Upper lobe of left lung (tissue), 6 donors: Measurements from ENCODE around the gene PRCD. TPM values are rescaled to one million over a fixed set of nuclear protein-coding genes. Genes with fewer than 3 reads are reported as not detected.
A peak's percentile ranks its signal among the peaks of the same experiment; 100 is the strongest.
"Not testable (repeated sequence)": the region's sequence is repeated elsewhere in the genome, so short reads cannot be mapped to it uniquely, and the experiment has no call there.

Source experiments
- ATAC-seq, 2 donors: fragments of 200-7000 bp; cut with Tn5 transposase; one replicate each; pipeline ENCODE4 v1.9.1; 2022; ENCODE audit warnings: mild to moderate bottlenecking in 2 of 2, moderate library complexity in 2 of 2; ENCODE audit not compliant: low FRiP score in 2 of 2
- DNase-seq, 2 donors: peaks; one replicate each; pipeline ENCODE4 v3.0.0-alpha.2; 2019 to 2020
- H3K27ac ChIP-seq, 4 donors: fragments of 200-600 bp; sonication (generic); one replicate each; pipeline ENCODE4 v1.5.1; 2016 to 2019
- H3K27me3 ChIP-seq, 4 donors: fragments of 200-600 bp; sonication (generic); one replicate each; pipeline ENCODE4 v1.5.1; 2017 to 2019
- H3K36me3 ChIP-seq, 4 donors: fragments of 200-600 bp; sonication (generic); one replicate each; pipeline ENCODE4 v1.5.1; 2016 to 2019
- H3K4me1 ChIP-seq, 4 donors: fragments of 200-600 bp; sonication (generic); one replicate each; pipeline ENCODE4 v1.5.1; 2018 to 2019
- H3K4me3 ChIP-seq, 4 donors: fragments of 200-600 bp; sonication (generic); one replicate each; pipeline ENCODE4 v1.5.1; 2017 to 2019; ENCODE audit warnings: mild to moderate bottlenecking in 2 of 4, moderate library complexity in 1 of 4
- H3K9me3 ChIP-seq, 4 donors: fragments of 200-600 bp; sonication (generic); one replicate each; pipeline ENCODE4 v1.5.1; 2018 to 2019
- EP300 ChIP-seq, 4 donors: sonication (generic); formaldehyde crosslinking; IDR thresholded peaks; one replicate each; pipeline ENCODE4 v1.5.1; 2017; ENCODE audit warnings: antibody characterized with exemption in 4 of 4, control low read depth in 2 of 4
- POLR2A ChIP-seq, 4 donors: fragments of 450-650 bp; IDR thresholded peaks; one replicate each; pipeline ENCODE4 v1.5.1; 2016 to 2017; ENCODE audit warnings: antibody characterized with exemption in 4 of 4, mild to moderate bottlenecking in 2 of 4
- POLR2AphosphoS5 ChIP-seq, 2 donors: sonication (generic); formaldehyde crosslinking; IDR thresholded peaks; one replicate each; pipeline ENCODE4 v1.5.1; 2017; ENCODE audit warnings: antibody characterized with exemption in 2 of 2
- WGBS, 2 donors: methylation state at CpG; one replicate each; pipeline ENCODE4 v1.1.5; 2017 to 2018; 5-methylcytosine and 5-hydroxymethylcytosine counted together
- total RNA-seq, 6 donors: library from RNA; depleted of rRNA in 4 of 6; stranded (reverse); fragments of >200 nt in 4 of 6; gene quantifications; one replicate each; pipeline versions ENCODE4 v1.1.0 to v1.2.1, GENCODE V29; 2016 to 2021
- TF ChIP-seq, protein P1 (sequence below), 6 experiments: fragments of 450-650 bp in 4 of 6; fragments of 200-600 bp in 2 of 6; sonication (generic) in 2 of 6; IDR thresholded peaks; one replicate each; pipeline ENCODE4 v1.5.1; 2016 to 2019; ENCODE audit warnings: antibody characterized with exemption in 6 of 6
- donor health status: DM: no; HTN: no; CAD: no; lungs with moderate emphysema.
- donor health status: DM: no; HTN: yes; CAD: no; lungs with severe emphysema.

PRCD gene
- total RNA-seq, 6 donors from 2014 or later = 3.0 to 13.9 (median 7.2) TPM; not detected in 1

DNA sequence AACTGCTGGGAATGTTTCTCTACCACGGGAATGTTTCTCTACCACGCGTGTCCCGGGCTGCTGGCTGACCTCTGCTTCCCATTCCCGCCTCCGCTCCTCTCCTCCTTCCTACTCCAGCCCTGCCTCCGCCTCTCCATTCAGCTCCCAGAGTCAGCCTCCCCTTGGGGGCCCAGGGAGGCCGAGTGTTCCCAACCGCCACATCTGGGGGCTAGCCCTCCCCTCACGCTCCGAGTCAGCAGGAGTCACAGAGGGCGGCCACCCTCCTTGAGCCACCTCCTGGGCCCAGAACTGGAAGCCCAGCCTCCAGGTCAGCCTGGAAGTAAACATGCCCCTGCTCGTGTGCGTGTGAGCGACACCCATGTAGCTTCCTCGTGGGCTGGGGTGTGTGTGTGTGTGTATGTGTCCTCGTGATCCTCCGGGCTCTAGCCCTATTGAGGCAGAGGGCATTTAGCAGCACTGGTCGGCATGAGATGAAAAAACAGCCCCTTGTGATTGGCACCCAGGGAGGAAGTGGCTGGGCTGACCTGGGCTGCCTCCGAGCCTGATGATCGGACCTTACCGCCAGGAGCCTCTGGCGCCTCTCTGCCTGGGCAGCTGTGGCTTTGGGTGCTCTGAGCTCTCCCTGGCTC lies 9.6 kb upstream of the PRCD start:
- peak overlapping the region; percentile 85 to 93 (median 90) for H3K27ac ChIP-seq
- H3K9me3 ChIP-seq = no peaks in the 10 kb centered on the region
- ATAC-seq (peak; percentile 50 to 56), DNase-seq (peak in 1 of 2 donors; percentile 62)
- H3K4me1 ChIP-seq = peaks cover 49 to 56% (median 51%) of the 10 kb centered on the region in 4 donors
- H3K36me3 ChIP-seq = no peaks in the 10 kb centered on the region
- H3K27me3 ChIP-seq = no peaks in the 10 kb centered on the region
- TF ChIP-seq EP300 (IDR thresholded peaks at IDR 0.05) (peak in 2 of 4 donors; percentile 44 to 87), POLR2AphosphoS5 (IDR thresholded peaks at IDR 0.05) (peak; percentile 71 to 82), POLR2A (IDR thresholded peaks at IDR 0.05) (peak in 1 of 4 donors; percentile 42)
- TF ChIP-seq, protein P1, sequence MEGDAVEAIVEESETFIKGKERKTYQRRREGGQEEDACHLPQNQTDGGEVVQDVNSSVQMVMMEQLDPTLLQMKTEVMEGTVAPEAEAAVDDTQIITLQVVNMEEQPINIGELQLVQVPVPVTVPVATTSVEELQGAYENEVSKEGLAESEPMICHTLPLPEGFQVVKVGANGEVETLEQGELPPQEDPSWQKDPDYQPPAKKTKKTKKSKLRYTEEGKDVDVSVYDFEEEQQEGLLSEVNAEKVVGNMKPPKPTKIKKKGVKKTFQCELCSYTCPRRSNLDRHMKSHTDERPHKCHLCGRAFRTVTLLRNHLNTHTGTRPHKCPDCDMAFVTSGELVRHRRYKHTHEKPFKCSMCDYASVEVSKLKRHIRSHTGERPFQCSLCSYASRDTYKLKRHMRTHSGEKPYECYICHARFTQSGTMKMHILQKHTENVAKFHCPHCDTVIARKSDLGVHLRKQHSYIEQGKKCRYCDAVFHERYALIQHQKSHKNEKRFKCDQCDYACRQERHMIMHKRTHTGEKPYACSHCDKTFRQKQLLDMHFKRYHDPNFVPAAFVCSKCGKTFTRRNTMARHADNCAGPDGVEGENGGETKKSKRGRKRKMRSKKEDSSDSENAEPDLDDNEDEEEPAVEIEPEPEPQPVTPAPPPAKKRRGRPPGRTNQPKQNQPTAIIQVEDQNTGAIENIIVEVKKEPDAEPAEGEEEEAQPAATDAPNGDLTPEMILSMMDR (IDR thresholded peaks at IDR 0.05) = no peak
- no peak overlapping the region for H3K4me3 ChIP-seq
- 43 to 54% methylated on average over 14 to 20 of the region's 23 CpGs for WGBS, 2 donors

DNA sequence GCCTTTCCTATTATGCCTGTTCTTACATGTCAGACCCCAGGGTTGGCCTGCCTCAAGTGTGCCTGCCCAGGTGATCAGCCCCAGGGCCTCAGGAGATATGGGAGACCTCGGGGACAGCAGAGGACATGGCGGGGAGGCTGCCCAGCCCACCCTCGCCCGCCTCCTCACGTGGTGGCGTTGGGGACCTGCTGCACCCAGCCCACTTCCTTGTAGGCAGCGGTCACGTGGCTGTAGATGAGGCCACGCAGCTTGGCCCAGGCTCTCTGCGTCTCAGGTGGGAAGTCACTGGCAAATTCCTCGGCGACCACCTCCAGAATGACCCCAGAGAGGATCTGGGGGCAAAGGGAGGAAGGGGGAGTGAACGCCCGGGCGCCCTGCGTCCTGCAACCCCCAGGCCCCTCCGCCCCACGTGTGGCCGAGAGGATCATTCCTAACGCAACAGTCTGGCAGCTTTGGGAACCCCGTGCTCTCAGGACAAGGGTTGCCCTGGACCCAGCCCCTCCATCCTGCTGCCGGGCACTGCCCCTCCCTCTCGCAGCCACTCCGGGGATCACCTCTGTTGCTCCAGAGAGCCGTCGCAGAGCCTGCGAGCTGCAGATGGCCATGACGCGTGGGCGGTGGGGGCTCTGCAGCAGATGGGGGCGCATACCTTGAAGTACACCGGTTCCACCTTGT lies 8.9 kb upstream of the PRCD start:
- Histone ChIP-seq H3K9me3 (no peaks in the 10 kb centered on the region), H3K27ac (peak overlapping the region; percentile 85 to 93 (median 90)), H3K36me3 (no peaks in the 10 kb centered on the region), H3K4me1 (peaks cover 46 to 53% (median 48%) of the 10 kb centered on the region in 4 donors), H3K27me3 (no peaks in the 10 kb centered on the region), H3K4me3 (no peak overlapping the region)
- 80 to 81% methylated on average over 10 to 30 of the region's 32 CpGs for WGBS, 2 donors
- TF ChIP-seq POLR2AphosphoS5 (IDR thresholded peaks at IDR 0.05) = no peak
- TF ChIP-seq, protein P1 (IDR thresholded peaks at IDR 0.05) = no peak
- no peak for TF ChIP-seq EP300 (IDR thresholded peaks at IDR 0.05)
- no peak for TF ChIP-seq POLR2A (IDR thresholded peaks at IDR 0.05)
- DNase-seq (no peak), ATAC-seq (no peak)

DNA sequence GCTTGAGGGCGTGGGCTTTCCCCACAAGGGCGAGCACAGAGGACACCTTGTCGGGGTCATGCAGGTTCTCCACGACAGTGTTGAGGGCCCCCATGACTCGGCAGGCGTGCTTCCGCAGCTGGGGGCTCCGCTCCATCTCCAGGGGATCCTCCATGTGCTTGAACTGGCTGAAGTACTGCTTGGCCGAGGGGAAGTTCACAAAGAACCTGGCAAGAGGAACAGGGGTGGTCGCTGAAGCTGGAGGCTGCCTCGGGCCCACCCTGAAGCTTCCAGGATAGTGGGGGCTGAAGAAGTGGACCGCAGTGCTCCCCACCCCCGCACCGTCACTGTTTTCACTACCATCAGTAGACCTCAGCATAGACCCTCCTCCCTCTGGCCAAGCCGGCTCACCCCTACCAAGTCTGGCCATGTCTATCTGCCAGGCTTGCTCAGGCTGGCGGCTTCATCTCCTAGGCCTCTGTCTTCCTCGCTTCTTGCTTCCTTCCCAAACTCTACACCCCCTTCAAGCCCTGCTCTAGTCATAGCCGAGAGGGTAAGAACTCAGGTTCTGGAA lies 8.3 kb upstream of the PRCD start:
- Histone ChIP-seq H3K27ac (peak overlapping the region; percentile 85 to 93 (median 90)), H3K4me1 (peaks cover 46 to 53% (median 48%) of the 10 kb centered on the region in 4 donors), H3K27me3 (no peaks in the 10 kb centered on the region), H3K4me3 (no peak overlapping the region), H3K36me3 (no peaks in the 10 kb centered on the region), H3K9me3 (no peaks in the 10 kb centered on the region)
- WGBS, 2 donors = 86 to 90% methylated on average over 9 to 14 of the region's 18 CpGs
- DNase-seq (no peak), ATAC-seq (no peak)
- TF ChIP-seq, protein P1 (IDR thresholded peaks at IDR 0.05) = no peak
- TF ChIP-seq POLR2AphosphoS5 (IDR thresholded peaks at IDR 0.05) = no peak

DNA sequence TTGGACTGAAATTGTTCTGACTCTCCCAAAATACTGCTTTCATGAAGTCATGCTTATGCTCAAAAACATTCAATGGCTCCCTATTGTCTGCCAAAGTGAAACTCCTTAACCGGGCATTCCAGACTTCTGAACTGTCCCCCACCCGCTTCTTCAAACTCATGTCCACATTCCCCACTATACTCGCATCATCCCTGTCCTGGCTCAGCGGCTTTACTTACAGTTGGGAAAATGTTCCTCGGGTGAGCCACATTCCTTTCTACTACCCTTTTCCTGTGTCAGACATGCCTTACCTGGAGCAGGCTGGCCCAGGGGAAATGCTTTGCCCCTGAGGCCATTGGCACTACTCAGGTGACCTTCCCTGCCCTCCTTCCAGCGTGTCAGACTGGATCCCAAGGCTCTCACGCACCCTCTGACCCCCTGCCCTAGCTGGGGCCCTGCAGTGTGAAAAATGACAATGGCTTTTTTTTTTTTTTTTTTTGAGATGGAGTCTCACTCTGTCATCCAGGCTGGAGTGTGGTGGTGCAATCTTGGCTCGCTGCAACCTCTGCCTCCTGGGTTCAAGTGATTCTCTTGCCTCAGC lies 7.7 kb upstream of the PRCD start:
- Histone ChIP-seq H3K27ac (peak overlapping the region in 3 of 4 donors; percentile 85 to 93 (median 90)), H3K4me1 (peaks cover 45 to 54% (median 47%) of the 10 kb centered on the region in 4 donors), H3K36me3 (no peaks in the 10 kb centered on the region), H3K4me3 (no peak overlapping the region), H3K27me3 (peaks cover 0 to 6% (median 1%) of the 10 kb centered on the region in 4 donors), H3K9me3 (no peaks in the 10 kb centered on the region)
- WGBS, 2 donors = 68 to 70% methylated on average over 8 of the region's 8 CpGs
- no peak for TF ChIP-seq POLR2AphosphoS5 (IDR thresholded peaks at IDR 0.05)
- TF ChIP-seq, protein P1 (IDR thresholded peaks at IDR 0.05) = no peak
- no peak for TF ChIP-seq EP300 (IDR thresholded peaks at IDR 0.05)
- no peak for TF ChIP-seq POLR2A (IDR thresholded peaks at IDR 0.05)
- no peak for ATAC-seq
- DNase-seq = no peak

DNA sequence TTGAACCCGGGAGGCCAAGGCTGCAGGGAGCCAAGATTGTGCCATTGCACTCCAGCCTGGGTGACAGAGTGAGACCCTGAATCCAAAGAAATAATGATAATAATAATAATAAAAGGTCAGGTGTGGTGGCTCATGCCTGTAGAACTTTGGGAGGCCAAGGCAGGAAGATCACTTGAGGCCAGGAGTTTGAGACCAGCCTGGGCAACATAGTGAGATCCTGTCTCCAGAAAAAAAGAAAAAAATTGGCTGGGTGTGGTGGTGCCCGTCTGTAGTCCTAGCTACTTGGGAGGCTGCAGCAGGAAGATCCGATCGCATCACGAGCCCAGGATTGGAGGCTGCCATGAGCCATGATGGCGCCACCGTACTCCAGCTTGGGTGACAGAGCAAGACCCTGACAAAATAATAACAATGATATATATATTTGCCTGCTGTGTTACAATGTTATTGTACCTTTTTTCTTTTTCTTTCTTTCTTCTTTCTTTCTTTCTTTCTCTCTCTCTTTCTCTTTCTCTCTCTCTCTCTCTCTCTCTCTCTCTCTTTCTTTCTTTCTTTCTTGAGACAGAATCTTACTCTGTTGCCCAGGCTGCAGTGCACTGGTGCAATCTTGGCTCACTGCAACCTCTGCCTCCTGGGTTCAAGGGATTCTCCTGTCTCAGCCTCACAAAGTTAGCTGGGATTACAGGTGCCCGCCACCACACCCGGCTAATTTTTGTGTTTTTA lies 6.0 kb upstream of the PRCD start:
- not testable (repeated sequence) for DNase-seq, H3K9me3 ChIP-seq, ATAC-seq, H3K4me3 ChIP-seq, H3K36me3 ChIP-seq
- Histone ChIP-seq H3K27me3 (peaks cover 0 to 18% (median 10%) of the 10 kb centered on the region in 4 donors), H3K27ac (peak overlapping the region in 1 of 4 donors; percentile 75), H3K4me1 (peaks cover 41 to 51% (median 43%) of the 10 kb centered on the region in 4 donors)
- WGBS, 2 donors = 95 to 97% methylated on average over 9 of the region's 9 CpGs
